SK-N-SH (cell line): Measurements from ENCODE around the gene TSSK2.
"Not testable (repeated sequence)": the region's sequence is repeated elsewhere in the genome, so short reads cannot be mapped to it uniquely, and the experiment has no call there.

Experiments
- CTCF ChIP-seq: fragments of 200-600 bp; sonication (generic); IDR thresholded peaks from 2 replicates; pipeline ENCODE4 v1.6.1; 2017; ENCODE audit warnings: antibody characterized with exemption, mild to moderate bottlenecking, moderate library complexity
- EZH2phosphoT487 ChIP-seq: fragments of 200-600 bp; sonication (generic); IDR thresholded peaks from 2 replicates; pipeline ENCODE4 v1.6.1; 2017; ENCODE audit warnings: low read depth, mixed run types, mild to moderate bottlenecking, antibody characterized with exemption, moderate library complexity, borderline replicate concordance
- FOSL2 ChIP-seq: IDR thresholded peaks from 2 replicates; pipeline ENCODE4 v1.4.0; 2012; ENCODE audit warnings: low read depth, mild to moderate bottlenecking, moderate library complexity, borderline replicate concordance
- GATA2 ChIP-seq: sonication (generic); formaldehyde crosslinking; IDR thresholded peaks from 2 replicates; pipeline ENCODE4 v1.5.0; 2020; ENCODE audit warnings: mild to moderate bottlenecking, missing genetic modification reagents
- MAX ChIP-seq: IDR thresholded peaks from 2 replicates; pipeline ENCODE4 v1.4.0; 2012; ENCODE audit warnings: low read depth
- NFIC ChIP-seq: IDR thresholded peaks from 2 replicates; pipeline ENCODE4 v1.4.0; 2012; ENCODE audit warnings: borderline replicate concordance
- PBX3 ChIP-seq: IDR thresholded peaks from 2 replicates; pipeline ENCODE4; 2012
- POLR2AphosphoS5 ChIP-seq: IDR thresholded peaks from 2 replicates; pipeline ENCODE4 v1.6.1; 2012; ENCODE audit warnings: low read depth, low read length
- RAD21 ChIP-seq: IDR thresholded peaks from 2 replicates; pipeline ENCODE4 v1.6.1; 2012; ENCODE audit warnings: mild to moderate bottlenecking, low read length
- RCOR1 ChIP-seq: fragments of 150-350 bp; IDR thresholded peaks from 2 replicates; pipeline ENCODE4 v1.6.1; 2017; ENCODE audit warnings: antibody characterized with exemption, low read length
- YY1 ChIP-seq: IDR thresholded peaks from 2 replicates; pipeline ENCODE4 v1.4.0; 2012; ENCODE audit warnings: low read depth, mild to moderate bottlenecking
- TF ChIP-seq, protein P1 (sequence below): IDR thresholded peaks from 2 replicates; pipeline ENCODE4 v1.6.1; 2012; ENCODE audit warnings: mild to moderate bottlenecking, low read depth, low read length, moderate library complexity

- not testable (repeated sequence) for TF ChIP-seq CTCF; EZH2phosphoT487; RAD21; FOSL2; POLR2AphosphoS5; MAX; NFIC; RCOR1; YY1; GATA2 (CRISPR knock-in tag); PBX3
- TF ChIP-seq, protein P1, sequence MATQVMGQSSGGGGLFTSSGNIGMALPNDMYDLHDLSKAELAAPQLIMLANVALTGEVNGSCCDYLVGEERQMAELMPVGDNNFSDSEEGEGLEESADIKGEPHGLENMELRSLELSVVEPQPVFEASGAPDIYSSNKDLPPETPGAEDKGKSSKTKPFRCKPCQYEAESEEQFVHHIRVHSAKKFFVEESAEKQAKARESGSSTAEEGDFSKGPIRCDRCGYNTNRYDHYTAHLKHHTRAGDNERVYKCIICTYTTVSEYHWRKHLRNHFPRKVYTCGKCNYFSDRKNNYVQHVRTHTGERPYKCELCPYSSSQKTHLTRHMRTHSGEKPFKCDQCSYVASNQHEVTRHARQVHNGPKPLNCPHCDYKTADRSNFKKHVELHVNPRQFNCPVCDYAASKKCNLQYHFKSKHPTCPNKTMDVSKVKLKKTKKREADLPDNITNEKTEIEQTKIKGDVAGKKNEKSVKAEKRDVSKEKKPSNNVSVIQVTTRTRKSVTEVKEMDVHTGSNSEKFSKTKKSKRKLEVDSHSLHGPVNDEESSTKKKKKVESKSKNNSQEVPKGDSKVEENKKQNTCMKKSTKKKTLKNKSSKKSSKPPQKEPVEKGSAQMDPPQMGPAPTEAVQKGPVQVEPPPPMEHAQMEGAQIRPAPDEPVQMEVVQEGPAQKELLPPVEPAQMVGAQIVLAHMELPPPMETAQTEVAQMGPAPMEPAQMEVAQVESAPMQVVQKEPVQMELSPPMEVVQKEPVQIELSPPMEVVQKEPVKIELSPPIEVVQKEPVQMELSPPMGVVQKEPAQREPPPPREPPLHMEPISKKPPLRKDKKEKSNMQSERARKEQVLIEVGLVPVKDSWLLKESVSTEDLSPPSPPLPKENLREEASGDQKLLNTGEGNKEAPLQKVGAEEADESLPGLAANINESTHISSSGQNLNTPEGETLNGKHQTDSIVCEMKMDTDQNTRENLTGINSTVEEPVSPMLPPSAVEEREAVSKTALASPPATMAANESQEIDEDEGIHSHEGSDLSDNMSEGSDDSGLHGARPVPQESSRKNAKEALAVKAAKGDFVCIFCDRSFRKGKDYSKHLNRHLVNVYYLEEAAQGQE: not testable (repeated sequence)
Measured at GRCh38 chr22:19084586-19084985, 46.5 kb upstream of the TSSK2 start.
